Panc1 (cell line): ENCODE data around the gene C1S.

ENCODE experiments used
- CTCF ChIP-seq: fragments of 450-650 bp; IDR thresholded peaks from 2 replicates; pipeline ENCODE4 v1.5.1; 2017; ENCODE audit warnings: mild to moderate bottlenecking
- POLR2AphosphoS5 ChIP-seq: IDR thresholded peaks from 2 replicates; pipeline ENCODE4 v1.6.1; 2012; ENCODE audit warnings: mild to moderate bottlenecking, low read depth, low read length, moderate library complexity
- SIN3A ChIP-seq: IDR thresholded peaks from 2 replicates; pipeline ENCODE4 v1.6.1; 2012; ENCODE audit warnings: low read depth, mild to moderate bottlenecking, low read length, moderate library complexity, borderline replicate concordance; ENCODE audit not compliant: insufficient read depth
- TF ChIP-seq, protein P1 (sequence below), 2 experiments: IDR thresholded peaks; 2 replicates each; pipeline ENCODE4 v1.6.1; 2011 to 2012; ENCODE audit warnings: low read depth in 2 of 2, control low read depth in 1 of 2, low read length in 1 of 2, mild to moderate bottlenecking in 1 of 2, moderate library complexity in 1 of 2; ENCODE audit not compliant: insufficient read depth in 1 of 2

- TF ChIP-seq POLR2AphosphoS5 (no peak), CTCF (no peak), SIN3A (no peak)
- TF ChIP-seq, protein P1, sequence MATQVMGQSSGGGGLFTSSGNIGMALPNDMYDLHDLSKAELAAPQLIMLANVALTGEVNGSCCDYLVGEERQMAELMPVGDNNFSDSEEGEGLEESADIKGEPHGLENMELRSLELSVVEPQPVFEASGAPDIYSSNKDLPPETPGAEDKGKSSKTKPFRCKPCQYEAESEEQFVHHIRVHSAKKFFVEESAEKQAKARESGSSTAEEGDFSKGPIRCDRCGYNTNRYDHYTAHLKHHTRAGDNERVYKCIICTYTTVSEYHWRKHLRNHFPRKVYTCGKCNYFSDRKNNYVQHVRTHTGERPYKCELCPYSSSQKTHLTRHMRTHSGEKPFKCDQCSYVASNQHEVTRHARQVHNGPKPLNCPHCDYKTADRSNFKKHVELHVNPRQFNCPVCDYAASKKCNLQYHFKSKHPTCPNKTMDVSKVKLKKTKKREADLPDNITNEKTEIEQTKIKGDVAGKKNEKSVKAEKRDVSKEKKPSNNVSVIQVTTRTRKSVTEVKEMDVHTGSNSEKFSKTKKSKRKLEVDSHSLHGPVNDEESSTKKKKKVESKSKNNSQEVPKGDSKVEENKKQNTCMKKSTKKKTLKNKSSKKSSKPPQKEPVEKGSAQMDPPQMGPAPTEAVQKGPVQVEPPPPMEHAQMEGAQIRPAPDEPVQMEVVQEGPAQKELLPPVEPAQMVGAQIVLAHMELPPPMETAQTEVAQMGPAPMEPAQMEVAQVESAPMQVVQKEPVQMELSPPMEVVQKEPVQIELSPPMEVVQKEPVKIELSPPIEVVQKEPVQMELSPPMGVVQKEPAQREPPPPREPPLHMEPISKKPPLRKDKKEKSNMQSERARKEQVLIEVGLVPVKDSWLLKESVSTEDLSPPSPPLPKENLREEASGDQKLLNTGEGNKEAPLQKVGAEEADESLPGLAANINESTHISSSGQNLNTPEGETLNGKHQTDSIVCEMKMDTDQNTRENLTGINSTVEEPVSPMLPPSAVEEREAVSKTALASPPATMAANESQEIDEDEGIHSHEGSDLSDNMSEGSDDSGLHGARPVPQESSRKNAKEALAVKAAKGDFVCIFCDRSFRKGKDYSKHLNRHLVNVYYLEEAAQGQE (IDR thresholded peaks at IDR 0.05; ENCODE audit: insufficient read depth in 1 of 2, low read depth in 2 of 2, low read length in 1 of 2) = no peak
These were observed 5.6 kb upstream of the C1S start for GRCh38 chr12:7054925-7055324.
